HEK293 (cell line): ENCODE results near the gene HNF1B.

Experiments
- ZNF24 ChIP-seq: fragments of 450-650 bp; formaldehyde crosslinking; IDR thresholded peaks from 2 replicates; pipeline ENCODE4 v1.5.1; 2016; ENCODE audit warnings: missing biosample characterization, missing genetic modification characterization
- TF ChIP-seq, protein P1 (sequence below): fragments of 450-650 bp; formaldehyde crosslinking; IDR thresholded peaks from 2 replicates; pipeline ENCODE4 v1.5.1; 2016; ENCODE audit warnings: missing biosample characterization, missing genetic modification characterization

DNA sequence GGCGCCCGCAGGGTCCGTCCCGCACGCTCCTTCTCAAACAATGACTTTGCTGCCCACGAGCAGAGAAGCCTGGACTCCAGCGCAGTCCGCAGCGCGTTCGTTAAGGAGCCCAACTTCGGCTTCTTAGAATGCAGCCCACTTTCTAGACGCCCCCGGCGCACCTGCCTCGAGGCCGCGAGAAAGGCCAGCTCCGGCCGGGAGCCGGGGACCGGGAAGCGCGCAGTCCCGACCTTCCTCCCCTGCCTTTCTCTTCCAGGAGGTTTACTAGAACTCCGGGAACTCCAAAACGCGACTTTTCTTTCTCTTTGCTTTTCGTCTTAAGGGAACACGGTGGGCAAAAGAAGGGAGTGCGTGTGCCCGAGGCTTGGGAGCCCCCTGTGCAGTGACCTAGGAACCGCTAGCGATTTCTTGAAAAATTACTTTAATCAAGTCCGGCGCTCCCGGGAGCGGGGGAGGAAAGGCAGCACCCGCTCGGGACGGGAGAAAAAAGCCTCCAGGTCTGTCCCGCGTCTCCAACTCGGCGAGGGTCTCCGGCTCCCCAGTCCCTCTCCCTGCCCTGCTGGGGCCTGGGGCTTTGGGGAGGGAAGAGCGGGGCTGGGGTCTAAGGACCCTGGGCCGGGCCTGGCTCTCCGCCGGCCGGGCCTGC lies 2.6 kb downstream of the HNF1B start:
- TF ChIP-seq ZNF24 (tag by site-specific recombination), result no peak
- TF ChIP-seq, protein P1, sequence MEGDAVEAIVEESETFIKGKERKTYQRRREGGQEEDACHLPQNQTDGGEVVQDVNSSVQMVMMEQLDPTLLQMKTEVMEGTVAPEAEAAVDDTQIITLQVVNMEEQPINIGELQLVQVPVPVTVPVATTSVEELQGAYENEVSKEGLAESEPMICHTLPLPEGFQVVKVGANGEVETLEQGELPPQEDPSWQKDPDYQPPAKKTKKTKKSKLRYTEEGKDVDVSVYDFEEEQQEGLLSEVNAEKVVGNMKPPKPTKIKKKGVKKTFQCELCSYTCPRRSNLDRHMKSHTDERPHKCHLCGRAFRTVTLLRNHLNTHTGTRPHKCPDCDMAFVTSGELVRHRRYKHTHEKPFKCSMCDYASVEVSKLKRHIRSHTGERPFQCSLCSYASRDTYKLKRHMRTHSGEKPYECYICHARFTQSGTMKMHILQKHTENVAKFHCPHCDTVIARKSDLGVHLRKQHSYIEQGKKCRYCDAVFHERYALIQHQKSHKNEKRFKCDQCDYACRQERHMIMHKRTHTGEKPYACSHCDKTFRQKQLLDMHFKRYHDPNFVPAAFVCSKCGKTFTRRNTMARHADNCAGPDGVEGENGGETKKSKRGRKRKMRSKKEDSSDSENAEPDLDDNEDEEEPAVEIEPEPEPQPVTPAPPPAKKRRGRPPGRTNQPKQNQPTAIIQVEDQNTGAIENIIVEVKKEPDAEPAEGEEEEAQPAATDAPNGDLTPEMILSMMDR, result no peak
